IPS-20b (cell line): Measurements from ENCODE around the gene CACNA1C.
"Not testable (repeated sequence)": the region's sequence is repeated elsewhere in the genome, so short reads cannot be mapped to it uniquely, and the experiment has no call there.

Source experiments
- H3K27ac ChIP-seq: one replicate; pipeline ENCODE4 v1.5.1; 2013; ENCODE audit warnings: low read length
- H3K27me3 ChIP-seq: 2 replicates; pipeline ENCODE4 v1.6.1; 2013; ENCODE audit warnings: mild to moderate bottlenecking, low read length, inconsistent platforms; ENCODE audit not compliant: insufficient read depth
- H3K36me3 ChIP-seq: 2 replicates; pipeline ENCODE4 v1.6.1; 2013; ENCODE audit warnings: low read depth, mild to moderate bottlenecking, inconsistent platforms, low read length, moderate library complexity; ENCODE audit not compliant: insufficient read depth
- H3K4me1 ChIP-seq: 2 replicates; pipeline ENCODE4 v1.6.1; 2013; ENCODE audit warnings: mild to moderate bottlenecking, control low read depth, inconsistent platforms, low read length, moderate library complexity; ENCODE audit not compliant: insufficient read depth
- H3K4me3 ChIP-seq: 2 replicates; pipeline ENCODE4 v1.5.1; 2013; ENCODE audit warnings: mild to moderate bottlenecking, low read length, inconsistent platforms
- H3K9ac ChIP-seq: 2 replicates; pipeline ENCODE4 v1.6.1; 2013; ENCODE audit warnings: low read depth, mild to moderate bottlenecking, inconsistent platforms, low read length, moderate library complexity
- H3K9me3 ChIP-seq: 2 replicates; pipeline ENCODE4 v1.6.1; 2013; ENCODE audit warnings: mild to moderate bottlenecking, low read depth, low read length, inconsistent platforms; ENCODE audit not compliant: insufficient read depth

CACNA1C gene

GRCh38 chr12:2118061-2118460 is 65.3 kb downstream of the CACNA1C start:
- Histone ChIP-seq H3K27ac (no peak overlapping the region), H3K9ac (no peak overlapping the region), H3K4me1 (no peaks in the 10 kb centered on the region), H3K27me3 (no peaks in the 10 kb centered on the region), H3K9me3 (no peaks in the 10 kb centered on the region), H3K4me3 (no peak overlapping the region), H3K36me3 (no peaks in the 10 kb centered on the region)

- no peak overlapping the region for H3K4me3 ChIP-seq
- no peak overlapping the region for H3K27ac ChIP-seq
- H3K9ac ChIP-seq = no peak overlapping the region
- no peaks in the 10 kb centered on the region for H3K4me1 ChIP-seq
- H3K27me3 ChIP-seq = no peaks in the 10 kb centered on the region
- H3K36me3 ChIP-seq = no peaks in the 10 kb centered on the region
- H3K9me3 ChIP-seq = no peaks in the 10 kb centered on the region
Measured at GRCh38 chr12:2118481-2119255, 65.9 kb downstream of the CACNA1C start.

DNA sequence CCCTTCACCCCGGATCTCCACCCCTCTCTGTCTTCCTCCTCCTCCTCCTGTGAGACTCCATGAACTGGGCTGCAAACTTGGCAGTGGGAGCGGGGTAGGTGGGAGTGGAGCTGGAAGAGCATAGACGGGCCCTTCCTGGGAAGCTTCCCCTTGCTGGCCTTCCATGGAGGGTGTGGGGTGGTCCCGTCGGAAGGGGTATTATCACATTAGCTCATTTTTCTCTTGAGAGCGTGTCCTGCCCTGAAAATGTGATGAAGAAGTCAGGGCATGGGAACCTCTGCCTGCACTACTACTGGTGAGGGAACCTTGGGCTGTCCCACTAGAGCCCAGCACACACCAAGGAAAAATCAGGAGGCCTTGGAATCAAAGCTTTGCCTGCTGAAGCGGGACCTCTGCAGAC is 66.5 kb downstream of the CACNA1C start:
- H3K4me1 ChIP-seq = no peaks in the 10 kb centered on the region
- H3K9ac ChIP-seq = no peak overlapping the region
- H3K9me3 ChIP-seq = no peaks in the 10 kb centered on the region
- H3K27ac ChIP-seq = no peak overlapping the region
- H3K4me3 ChIP-seq = no peak overlapping the region
- no peaks in the 10 kb centered on the region for H3K27me3 ChIP-seq
- no peaks in the 10 kb centered on the region for H3K36me3 ChIP-seq

DNA sequence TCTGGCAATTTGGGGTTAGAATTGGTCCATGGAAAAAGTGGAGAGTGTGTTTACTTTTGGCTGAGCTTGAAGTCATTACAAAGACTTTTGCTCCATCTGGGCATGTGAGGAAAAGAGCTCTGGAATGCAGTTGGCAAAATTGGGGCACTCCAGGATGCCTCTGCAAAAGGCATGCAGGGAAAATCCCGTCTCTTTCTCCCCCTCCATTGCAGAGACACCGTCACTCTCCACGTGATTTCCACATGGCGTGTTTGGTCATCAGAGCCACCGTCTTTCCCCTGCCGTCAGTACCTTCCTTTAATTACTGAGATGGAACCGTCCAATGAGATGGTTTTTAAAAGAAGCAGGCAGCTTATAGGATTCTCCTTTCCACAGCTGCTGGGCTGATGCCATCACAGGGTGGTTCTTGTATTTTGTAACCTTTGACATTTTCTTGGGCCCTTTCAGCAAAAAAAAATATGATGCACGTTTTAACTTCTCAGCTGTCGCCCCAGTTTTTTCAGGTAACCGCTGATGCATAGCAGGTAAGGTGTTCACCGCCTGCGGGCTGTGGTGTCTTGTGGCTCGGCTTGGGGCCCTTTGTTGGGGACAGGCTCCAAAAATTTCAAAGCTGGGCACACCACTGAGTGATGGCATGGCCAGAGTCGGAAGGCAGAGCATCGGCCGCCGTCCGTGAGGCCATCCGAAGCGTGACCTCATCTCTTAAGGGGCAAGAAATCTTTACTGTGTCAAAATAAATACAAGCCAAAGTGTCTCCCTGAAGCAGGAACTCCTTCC is 68.4 kb downstream of the CACNA1C start:
- Histone ChIP-seq H3K4me3 (no peak overlapping the region), H3K4me1 (no peaks in the 10 kb centered on the region), H3K9me3 (no peaks in the 10 kb centered on the region), H3K9ac (no peak overlapping the region), H3K36me3 (no peaks in the 10 kb centered on the region), H3K27me3 (no peaks in the 10 kb centered on the region), H3K27ac (no peak overlapping the region)

DNA sequence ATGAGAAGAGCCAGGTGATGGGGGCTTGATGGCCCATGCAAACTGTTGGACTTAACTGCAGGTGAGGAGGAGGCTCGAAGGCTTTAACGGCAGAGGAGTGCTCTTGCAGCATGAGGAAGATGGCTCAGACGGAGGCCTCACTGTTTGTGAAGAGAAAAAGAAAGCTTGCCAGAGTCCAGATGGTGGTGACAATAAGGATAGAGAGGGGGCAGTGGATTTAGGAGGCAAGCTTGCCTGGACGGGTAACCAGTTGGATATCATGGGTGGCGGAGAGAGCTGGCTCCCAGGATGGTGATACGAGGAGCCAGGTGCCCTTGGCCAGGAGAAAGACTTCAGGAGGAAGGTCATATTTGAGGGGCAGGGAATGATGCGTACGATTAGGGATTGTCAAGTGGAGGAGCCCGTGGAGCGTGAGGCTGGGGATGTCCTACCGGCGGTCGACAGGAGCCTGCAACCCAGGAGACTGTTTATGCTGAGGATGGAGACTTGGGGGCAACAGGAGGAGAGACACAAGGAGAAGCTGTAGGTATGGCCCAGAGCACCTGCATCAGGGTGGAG is 71.8 kb downstream of the CACNA1C start:
- no peaks in the 10 kb centered on the region for H3K4me1 ChIP-seq
- no peak overlapping the region for H3K9ac ChIP-seq
- H3K36me3 ChIP-seq = no peaks in the 10 kb centered on the region
- H3K27me3 ChIP-seq = no peaks in the 10 kb centered on the region
- no peak overlapping the region for H3K27ac ChIP-seq
- H3K4me3 ChIP-seq = no peak overlapping the region
- H3K9me3 ChIP-seq = no peaks in the 10 kb centered on the region

DNA sequence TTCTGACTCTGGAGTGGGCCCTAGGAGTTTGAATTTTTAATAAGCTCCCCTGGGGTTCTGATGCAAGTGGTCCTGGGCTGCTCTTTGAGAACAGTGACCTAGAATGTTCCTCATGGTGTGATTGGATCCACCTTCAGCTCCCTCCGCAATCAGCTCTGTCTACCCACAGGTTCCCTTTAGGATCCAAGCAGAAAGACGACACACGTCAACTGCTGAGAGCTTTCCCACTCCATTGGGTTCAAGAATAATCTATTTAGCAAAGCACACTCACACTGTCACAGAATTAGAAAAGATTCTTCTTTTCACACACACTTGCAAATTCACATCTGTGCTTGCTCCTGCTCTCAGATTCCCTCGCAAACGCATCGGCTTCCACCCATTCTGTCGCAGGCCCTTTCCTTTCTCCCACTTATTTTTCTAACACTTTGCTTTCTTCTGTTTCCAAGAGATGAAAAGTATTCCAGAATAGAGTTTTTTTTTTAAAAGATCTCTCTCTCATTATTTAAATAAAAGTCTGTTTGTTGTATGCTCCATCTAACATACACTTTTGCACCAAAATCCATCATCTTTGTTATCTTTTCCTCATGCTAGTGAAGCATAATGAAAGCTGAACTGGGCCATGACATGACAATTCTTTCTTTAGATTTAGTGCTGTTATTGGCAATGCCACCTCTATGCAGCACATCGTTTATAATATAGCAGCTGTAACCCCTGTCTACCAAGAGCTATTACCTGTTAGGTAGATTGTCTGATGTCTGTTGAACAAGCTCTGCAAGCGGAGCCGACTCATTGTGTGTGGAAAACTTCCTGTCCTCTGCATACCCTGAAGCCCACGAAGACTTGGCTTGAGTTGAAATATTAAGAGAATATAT is 73.1 kb downstream of the CACNA1C start:
- Histone ChIP-seq H3K4me3 (no peak overlapping the region), H3K36me3 (no peaks in the 10 kb centered on the region), H3K9ac (no peak overlapping the region), H3K4me1 (no peaks in the 10 kb centered on the region; the same call in 1 of the 2 replicates), H3K9me3 (no peaks in the 10 kb centered on the region), H3K27me3 (no peaks in the 10 kb centered on the region), H3K27ac (no peak overlapping the region)

DNA sequence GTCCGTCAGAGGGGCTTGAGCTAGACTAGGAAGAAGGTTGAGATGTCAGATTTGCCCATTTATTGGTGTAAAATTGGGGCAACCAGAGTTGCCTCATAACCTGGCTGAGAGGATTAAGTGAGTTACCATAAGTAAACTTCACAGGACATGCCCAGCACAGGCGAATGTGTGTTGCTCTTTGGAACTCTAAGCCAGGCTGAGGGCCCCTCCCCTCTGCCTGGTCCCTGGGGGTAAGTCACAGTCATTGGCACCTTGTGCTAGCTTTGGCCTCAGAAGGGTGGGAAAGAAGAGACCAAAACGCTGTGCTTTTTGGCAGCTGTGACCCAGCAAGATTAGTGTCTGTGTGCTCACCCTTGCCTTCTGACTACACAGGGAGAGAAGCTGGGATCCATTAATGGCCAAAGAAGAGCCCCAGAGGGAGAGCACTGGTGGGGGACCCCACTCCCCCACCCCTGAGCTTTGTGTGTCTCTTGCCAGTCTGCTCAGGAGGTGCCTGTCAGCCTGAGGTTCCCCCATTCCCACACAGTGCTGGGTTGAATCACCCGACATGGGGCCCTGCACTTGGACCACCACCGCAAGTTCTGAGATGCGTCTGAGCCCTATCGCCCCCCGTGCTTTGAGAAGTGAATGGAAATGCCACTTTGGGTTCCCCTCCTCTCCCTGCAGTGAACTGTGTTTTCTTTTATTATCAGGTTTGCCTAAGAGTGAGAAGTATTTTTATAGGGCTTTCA is 74.1 kb downstream of the CACNA1C start:
- H3K4me3 ChIP-seq = no peak overlapping the region
- no peaks in the 10 kb centered on the region for H3K36me3 ChIP-seq
- H3K27me3 ChIP-seq = no peaks in the 10 kb centered on the region
- H3K4me1 ChIP-seq = no peaks in the 10 kb centered on the region; the same call in 1 of the 2 replicates
- no peaks in the 10 kb centered on the region for H3K9me3 ChIP-seq
- H3K27ac ChIP-seq = no peak overlapping the region
- no peak overlapping the region for H3K9ac ChIP-seq

- H3K9ac ChIP-seq = no peak overlapping the region
- H3K9me3 ChIP-seq = no peaks in the 10 kb centered on the region
- H3K27ac ChIP-seq = no peak overlapping the region
Measured at GRCh38 chr12:2129076-2129475, 76.3 kb downstream of the CACNA1C start.

DNA sequence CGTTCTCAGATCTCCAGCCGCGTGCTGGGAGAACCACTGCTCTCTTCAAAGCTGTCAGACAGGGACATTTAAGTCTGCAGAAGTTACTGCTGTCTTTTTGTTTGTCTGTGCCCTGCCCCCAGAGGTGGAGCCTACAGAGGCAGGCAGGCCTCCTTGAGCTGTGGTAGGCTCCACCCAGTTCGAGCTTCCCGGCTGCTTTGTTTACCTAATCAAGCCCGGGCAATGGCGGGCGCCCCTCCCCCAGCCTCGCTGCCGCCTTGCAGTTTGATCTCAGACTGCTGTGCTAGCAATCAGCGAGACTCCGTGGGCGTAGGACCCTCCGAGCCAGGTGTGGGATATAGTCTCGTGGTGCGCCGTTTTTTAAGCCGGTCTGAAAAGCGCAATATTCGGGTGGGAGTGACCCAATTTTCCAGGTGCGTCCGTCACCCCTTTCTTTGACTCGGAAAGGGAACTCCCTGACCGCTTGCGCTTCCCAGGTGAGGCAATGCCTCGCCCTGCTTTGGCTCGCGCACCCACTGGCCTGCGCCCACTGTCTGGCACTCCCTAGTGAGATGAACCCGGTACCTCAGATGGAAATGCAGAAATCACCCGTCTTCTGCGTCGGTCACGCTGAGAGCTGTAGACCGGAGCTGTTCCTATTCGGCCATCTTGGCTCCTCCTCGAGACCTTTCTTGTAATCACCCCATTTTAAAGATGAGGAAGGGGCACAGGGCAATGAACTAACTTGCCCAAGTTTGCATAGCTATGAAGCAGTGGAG is 83.1 kb downstream of the CACNA1C start:
- not testable (repeated sequence) for H3K9ac ChIP-seq, H3K27me3 ChIP-seq, H3K4me3 ChIP-seq, H3K27ac ChIP-seq, H3K4me1 ChIP-seq, H3K36me3 ChIP-seq, H3K9me3 ChIP-seq

More at GRCh38 chr12:2129076-2129475, 76.3 kb downstream of the CACNA1C start:
- Histone ChIP-seq H3K36me3 (no peaks in the 10 kb centered on the region), H3K4me1 (no peaks in the 10 kb centered on the region; the same call in 1 of the 2 replicates), H3K4me3 (no peak overlapping the region), H3K27me3 (no peaks in the 10 kb centered on the region)

DNA sequence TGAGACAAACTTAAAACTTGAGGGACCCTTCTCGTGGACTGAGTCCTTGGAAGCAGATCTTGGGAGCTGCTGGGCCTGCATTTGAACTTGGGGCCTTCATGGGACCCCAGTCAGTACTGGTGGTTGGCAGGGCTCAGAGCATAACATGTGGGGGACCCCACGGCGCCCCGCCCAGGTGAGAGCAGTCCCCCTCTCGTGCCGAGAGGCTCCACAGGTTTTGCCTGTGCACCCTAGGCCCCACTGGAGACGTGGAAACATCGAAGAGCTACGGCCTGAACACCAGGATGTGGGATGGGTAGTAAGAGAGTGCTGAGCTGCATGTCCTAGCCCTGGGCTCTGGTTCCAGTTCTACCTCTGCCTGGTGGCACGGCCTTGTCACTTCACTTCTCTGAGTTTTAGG is 84.1 kb downstream of the CACNA1C start:
- H3K4me1 ChIP-seq = no peaks in the 10 kb centered on the region
- no peaks in the 10 kb centered on the region for H3K27me3 ChIP-seq
- no peaks in the 10 kb centered on the region for H3K36me3 ChIP-seq
- no peak overlapping the region for H3K27ac ChIP-seq
- H3K9ac ChIP-seq = no peak overlapping the region
- H3K9me3 ChIP-seq = no peaks in the 10 kb centered on the region
- no peak overlapping the region for H3K4me3 ChIP-seq
